HG02973 (cell line): ENCODE results near the gene FTCD.
"Not testable (repeated sequence)": the region's sequence is repeated elsewhere in the genome, so short reads cannot be mapped to it uniquely, and the experiment has no call there.

ENCODE experiments used
- ATAC-seq: cut with Tn5 transposase; IDR thresholded peaks from one replicate; pipeline ENCODE4 v1.9.1; 2021; ENCODE audit warnings: moderate library complexity; ENCODE audit not compliant: unreplicated experiment

Gene FTCD

GRCh38 chr21:46154155-46154954 lies 1.0 kb downstream of the FTCD start:
- no peak for ATAC-seq

GRCh38 chr21:46153247-46154154 lies 1.9 kb downstream of the FTCD start:
- ATAC-seq = no peak

GRCh38 chr21:46152927-46153246 lies 2.5 kb downstream of the FTCD start:
- ATAC-seq = no peak

DNA sequence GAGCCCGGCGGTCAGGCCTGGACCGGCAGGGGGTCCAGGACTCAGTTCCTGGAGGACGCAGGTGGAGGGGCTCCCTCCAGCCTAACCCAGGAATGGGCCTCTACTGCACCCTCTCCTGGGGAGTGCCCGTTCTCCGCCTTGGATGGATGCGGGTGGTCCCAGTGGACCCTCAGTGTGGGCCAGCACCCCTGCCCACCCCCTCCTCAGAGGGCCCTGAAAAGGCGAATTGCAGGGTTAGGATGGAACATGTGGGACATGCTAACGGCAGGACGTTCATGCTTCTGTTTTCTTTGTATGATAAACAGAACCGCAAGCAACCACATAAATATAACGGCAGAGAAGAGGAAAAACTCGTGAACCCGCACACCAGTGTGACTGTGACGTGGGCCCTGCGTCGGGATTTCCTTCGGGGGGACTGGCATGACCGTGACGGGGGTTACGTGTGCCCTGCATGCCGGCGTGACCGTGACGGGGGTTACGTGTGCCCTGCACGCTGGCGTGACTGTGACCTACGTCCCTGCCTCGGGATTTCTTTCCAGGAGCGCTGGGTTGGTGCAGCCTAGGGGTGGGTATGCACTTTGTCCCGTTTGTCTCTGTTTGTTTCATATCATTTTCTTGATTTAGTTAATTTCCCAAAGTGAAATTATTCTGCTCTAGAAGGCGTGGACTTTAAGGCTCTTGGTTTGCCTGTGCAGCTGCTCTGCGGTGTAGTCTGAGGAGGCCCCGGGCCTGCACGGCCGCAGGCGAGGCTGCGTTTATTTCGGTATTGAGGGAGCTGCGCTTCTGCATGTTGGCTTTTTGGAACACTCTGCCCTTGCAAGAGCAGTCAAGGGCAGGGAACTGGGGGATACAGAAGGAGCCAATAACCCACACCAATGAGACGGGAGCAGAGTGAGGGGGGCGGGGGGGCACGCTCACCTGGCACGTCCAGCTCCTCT lies 3.1 kb downstream of the FTCD start:
- ATAC-seq = no peak

DNA sequence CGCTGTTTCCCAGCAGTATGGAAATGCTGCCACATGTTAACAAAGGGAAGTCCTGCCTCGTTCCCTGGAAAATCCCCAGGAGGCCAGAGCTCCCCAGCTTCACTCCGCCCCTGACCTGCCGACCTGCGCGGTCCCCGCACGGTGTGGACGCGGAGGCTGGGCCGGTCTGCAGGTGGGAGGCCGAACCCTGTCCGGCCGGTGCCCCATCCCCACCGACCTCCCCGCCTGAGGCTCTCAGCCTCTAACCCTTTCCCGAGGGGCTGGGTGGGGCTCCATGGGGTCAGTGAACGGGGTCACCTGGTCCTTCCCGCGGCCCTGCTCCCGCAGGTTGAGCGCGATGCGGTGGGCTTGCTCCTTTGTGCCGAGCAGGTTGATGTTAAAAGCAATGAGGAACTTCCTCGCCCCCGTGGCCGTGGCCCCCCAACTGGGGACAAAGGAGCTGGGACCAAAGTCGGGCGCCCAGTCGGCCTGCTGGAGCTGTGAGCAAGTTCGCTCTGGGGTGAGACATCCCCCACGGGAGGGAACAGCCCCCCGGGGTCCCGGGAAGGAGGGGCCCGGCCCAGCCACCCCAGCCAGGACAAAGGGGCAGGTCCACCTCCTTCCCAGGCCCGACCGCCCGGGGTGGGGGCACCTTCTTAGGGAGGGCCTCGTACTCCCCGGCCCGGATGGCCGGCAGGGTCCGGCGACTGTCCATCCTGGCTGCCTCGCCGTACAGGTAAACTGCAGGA lies 4.0 kb downstream of the FTCD start:
- ATAC-seq = no peak

GRCh38 chr21:46150491-46151121 lies 4.8 kb downstream of the FTCD start:
- ATAC-seq = no peak

DNA sequence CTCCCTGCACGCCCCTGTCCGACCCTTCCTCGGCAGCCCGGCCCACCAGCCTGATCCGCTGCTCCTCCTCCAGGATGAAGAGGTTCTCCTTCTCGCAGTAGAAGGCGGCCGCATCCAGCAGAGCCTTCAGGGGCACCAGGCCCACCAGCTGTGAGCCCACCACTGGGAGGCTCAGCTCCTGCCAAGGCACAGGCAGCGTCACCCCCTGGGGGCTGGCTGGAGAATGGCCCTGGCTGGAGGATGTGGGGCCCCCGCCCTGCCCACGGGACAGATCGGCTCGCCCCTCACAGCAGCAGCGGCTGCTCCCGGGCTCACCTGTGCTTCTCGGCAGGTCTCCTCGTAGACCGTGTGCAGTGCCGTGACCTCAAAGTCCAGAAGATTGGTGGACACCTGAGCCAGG lies 5.3 kb downstream of the FTCD start:
- ATAC-seq = no peak

DNA sequence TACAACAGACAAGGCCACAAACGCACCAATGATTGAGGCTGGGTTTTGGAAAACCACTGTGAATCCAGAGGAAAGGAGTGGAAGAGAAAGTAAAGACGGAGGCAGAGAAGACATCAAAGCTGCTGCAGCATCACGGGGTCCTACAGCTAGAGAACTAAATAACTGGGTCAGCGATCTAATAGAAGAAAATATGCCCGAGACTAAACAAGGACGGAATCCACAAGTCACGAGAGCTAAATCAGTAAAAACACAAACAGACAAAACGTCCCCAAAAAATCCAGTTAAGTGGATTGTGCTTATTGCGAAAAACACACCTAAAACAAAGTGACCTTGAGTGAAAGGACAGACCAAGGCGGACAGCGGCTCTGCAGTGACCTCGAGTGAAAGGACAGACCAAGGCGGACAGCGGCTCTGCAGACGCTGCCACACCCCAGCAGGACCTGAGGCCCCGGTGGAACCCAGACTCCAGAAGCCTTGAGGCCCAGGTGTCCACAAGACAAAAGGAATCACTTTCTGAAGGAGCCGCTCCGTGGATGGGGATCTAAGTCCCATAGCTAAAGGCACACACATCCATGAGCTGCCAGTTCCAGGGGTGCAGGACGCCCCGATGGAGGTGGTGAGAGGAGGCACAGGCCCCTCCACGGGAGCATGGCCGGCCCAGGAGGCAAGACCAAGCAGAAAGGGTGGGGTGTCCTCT lies 6.0 kb downstream of the FTCD start:
- ATAC-seq = no peak

DNA sequence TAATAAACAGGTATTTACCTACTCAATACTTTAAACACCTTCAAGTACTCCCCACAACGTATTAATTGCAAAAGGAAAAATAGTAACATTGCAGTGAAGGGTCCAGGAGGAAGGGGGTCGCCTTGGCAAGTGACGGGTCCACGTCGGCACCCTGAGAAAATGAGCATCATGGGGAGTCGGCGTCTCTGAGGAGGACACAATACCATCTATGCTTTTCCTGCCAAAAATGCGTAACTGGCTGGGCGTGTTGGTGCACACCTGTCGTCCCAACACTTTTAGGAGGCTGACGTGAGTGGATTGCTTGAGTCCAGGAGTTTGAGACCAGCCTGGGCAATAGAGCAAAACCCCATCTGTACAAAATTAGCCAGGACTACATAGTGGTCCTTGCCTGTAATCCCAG lies 7.3 kb downstream of the FTCD start:
- ATAC-seq = no peak

DNA sequence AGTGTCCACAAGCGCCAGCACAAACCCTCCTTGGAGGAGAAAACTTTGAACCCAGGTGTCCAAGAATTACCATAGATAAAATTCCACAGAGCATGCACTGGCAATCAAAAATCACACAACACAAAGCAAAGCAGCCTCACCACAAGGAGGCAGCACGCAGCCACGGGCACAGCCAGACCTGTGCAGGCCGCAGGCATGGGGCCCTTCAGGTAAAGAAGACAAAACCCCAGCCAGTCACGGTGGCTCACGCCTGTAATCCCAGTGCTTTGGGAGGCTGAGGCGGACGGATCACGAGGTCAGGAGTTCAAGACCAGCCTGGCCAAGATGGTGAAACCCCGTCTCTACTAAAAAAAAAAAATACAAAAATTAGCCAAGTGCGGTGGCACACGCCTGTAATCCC lies 8.0 kb downstream of the FTCD start:
- not testable (repeated sequence) for ATAC-seq

DNA sequence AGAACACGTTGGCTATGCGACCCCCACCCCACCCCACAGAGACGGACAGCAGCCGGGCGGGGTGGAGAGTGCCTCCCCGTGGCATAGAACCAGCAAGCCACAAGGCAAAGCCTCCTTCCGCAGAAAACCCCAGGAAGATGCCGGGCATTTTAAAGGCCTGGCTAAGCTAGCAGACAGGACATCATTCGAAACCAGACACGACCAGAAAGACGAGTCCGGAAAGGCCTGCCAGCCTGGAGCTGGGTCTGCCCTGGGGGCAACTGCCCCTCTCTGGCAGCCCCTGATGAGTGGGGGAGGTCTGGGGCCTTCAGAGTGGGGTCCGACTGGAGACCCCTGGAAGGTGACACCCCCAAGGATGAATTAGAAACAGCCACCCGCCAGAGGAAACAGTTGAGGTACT lies 8.5 kb downstream of the FTCD start:
- no peak for ATAC-seq

GRCh38 chr21:46145840-46146691 lies 9.3 kb downstream of the FTCD start:
- no peak for ATAC-seq

DNA sequence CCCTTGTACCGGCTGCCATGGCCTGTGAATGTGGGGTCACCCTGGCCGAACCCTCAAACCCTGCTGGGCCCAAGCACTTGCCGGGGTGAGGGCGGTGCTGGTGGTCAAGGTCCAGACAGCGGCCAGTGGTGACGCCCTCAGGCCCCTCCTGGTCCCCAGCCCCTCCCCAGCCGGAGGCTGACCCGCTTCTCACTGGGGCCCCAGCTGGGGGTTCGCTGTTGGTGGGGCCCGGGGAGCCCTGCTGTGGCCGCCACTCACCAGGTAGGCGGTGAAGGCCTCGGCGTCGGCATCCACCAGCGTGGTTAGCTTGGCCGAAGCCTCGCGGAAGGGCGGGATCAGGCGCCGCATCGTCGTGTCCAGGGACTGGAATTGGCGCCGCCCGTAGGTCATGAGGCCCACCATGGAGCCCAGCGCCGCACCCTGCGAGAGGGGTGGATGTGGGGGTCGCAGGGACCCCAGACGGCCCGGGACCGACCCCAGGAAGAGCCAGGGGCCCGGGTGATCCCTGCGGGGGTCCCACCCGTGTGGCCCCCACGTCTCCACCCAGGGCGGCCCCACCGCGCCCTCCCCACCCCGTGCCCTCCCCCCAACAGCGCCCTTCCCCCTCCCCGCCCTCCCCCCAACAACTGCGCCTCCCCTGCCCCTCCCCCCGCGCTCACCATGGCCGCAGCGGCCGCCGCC lies 10.1 kb downstream of the FTCD start:
- no peak for ATAC-seq

- ATAC-seq = no peak
These were observed 10.8 kb downstream of the FTCD start for GRCh38 chr21:46144464-46145070.

DNA sequence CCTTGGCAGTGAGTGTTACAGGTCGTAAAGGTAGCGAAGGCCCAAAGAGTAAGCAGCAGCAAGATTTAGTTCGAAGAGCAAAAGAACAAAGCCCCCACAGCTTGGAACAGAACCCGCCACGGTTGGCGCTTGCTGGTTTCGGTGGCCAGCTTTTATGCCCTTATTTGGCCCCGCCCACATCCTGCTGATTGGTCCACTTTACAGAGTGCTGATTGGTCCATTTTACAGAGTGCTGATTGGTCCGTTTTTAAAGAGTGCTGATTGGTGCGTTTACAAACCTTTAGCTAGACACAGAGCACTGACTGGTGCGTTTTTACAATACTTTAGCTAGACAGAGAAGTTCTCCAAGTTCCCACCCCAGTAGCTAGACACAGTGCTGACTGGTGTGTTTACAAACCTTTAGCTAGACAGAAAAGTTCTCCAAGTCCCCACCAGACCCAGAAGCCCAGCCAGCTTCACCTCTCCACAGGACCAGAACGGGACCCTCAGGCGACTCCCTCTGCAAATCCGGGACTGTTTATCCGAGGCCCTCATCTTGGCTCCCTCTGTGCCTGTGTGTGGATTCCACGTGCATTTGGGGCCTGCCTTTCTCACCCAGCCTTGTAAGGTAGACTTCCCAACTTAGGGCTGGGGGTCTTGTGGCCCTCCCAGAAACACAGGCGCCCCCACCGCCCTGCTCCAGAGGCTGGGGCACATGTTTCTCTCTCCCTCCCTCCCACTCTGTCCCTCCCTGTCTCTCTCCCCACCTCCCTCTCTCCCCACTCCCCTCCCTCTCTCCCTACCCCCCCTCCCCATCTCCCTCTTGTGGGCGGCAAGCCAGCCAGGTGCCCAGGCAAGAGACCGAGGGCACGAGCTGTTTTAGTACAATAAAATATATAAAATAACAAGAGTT lies 12.6 kb downstream of the FTCD start:
- ATAC-seq = no peak

DNA sequence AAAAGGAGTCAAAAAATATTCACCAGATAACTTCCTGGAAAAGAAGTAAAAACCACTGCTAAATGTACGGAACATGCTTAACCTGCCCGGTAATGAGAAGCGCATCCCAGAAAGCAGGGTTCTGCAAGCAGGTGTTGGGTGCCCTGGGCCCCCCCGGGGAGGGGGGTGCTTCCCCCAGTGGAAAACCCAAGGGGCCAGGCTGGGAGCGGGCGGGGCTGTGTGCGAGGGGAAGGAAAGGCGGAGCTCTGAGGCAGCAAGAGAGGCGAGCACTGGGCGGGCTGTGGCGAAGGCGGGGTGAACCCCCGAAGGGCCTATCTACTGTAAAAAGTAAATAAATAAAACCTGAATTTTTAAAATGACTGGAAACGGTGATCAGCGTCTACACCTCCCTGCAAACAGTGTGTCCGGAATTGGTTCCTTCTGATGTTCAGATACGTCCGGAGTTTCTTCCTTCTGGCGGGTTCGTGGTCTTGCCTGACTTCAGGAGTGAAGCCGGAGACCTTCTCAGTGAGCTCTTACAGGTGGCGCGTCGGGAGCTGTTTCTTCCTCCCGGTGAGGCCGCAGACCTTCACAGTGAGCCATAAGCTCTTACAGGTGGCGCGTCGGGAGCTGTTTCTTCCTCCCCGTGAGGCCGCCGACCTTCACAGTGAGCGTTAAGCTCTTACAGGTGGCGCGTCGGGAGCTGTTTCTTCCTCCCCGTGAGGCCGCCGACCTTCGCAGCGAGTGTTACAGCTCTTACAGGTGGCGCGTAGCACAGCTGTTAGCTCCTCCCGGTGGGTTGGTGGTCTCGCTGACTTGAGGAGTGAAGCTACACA lies 13.4 kb downstream of the FTCD start:
- ATAC-seq = no peak
